HL-60 (cell line): ENCODE measurements around the gene RAET1L.

Source experiments
- GABPA ChIP-seq: IDR thresholded peaks from 2 replicates; pipeline ENCODE4 v1.6.1; 2012; ENCODE audit warnings: low read depth
- POLR2AphosphoS5 ChIP-seq: IDR thresholded peaks from 2 replicates; pipeline ENCODE4 v1.6.1; 2012; ENCODE audit warnings: low read depth
- TF ChIP-seq, protein P1 (sequence below): IDR thresholded peaks from one replicate; pipeline ENCODE4 v1.5.1; 2011; ENCODE audit warnings: low read length, control low read depth, inconsistent platforms; ENCODE audit not compliant: insufficient read depth

DNA sequence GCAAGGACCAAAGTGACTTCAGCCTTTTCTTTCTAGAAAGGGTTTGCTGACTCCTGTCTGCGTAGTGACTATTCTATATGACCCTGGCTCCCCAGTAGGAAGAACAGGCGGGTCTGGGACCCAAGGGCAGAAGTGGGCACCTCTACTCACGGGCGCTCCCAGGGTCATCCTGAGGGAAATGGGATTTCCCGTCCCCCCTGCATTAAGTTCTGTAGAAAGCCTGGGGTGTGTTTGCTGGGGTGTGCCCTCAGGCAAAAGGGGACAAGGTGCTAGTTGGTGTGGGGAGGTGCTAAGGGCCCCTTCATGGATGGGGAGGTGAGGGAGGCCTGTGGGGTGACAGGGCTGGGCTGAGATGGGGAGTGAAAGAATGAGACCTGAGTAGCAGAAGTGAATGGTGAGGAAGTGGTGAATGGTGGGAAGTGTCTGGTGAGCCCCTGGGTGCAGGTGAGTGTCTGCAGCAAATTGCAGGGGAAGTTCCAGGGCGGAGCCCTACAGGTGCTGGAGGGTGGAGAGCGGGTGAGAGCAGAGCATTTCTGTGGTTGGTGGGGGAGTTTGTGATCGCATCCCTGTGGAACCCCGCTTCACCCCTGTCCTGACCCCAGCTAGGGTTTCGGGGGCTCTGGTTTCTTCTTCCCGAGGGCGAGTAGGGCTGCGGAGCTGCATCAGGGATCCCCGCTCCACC lies 21.1 kb downstream of the RAET1L start:
- TF ChIP-seq, protein P1, sequence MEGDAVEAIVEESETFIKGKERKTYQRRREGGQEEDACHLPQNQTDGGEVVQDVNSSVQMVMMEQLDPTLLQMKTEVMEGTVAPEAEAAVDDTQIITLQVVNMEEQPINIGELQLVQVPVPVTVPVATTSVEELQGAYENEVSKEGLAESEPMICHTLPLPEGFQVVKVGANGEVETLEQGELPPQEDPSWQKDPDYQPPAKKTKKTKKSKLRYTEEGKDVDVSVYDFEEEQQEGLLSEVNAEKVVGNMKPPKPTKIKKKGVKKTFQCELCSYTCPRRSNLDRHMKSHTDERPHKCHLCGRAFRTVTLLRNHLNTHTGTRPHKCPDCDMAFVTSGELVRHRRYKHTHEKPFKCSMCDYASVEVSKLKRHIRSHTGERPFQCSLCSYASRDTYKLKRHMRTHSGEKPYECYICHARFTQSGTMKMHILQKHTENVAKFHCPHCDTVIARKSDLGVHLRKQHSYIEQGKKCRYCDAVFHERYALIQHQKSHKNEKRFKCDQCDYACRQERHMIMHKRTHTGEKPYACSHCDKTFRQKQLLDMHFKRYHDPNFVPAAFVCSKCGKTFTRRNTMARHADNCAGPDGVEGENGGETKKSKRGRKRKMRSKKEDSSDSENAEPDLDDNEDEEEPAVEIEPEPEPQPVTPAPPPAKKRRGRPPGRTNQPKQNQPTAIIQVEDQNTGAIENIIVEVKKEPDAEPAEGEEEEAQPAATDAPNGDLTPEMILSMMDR = no peak
- no peak for TF ChIP-seq POLR2AphosphoS5
- TF ChIP-seq GABPA = no peak
